Measurements from ENCODE around the gene MAP10.

MAP10 gene

GRCh38 chr1:232797856-232798510 is 7.2 kb upstream of the MAP10 start:
- CTCF ChIA-PET = interaction anchor here (0.5 to 1.2 kb wide), 2 partner anchors 161 to 442 kb away, joined by 3 to 4 read pairs; no protein-coding TSS in a partner anchor
- POLR2A ChIA-PET = no interaction called here
- no peak for TF ChIP-seq SETDB1 (IDR thresholded peaks at IDR 0.05; ENCODE audit: insufficient read length, low read length)
- no peak for TF ChIP-seq ZNF510 (tag by site-specific recombination; IDR thresholded peaks at IDR 0.05; ENCODE audit: insufficient replicate concordance)
- no peak for TF ChIP-seq ZNF280D (tag by site-specific recombination; IDR thresholded peaks at IDR 0.05)
- no peak for TF ChIP-seq ZNF184 (tag by site-specific recombination; IDR thresholded peaks at IDR 0.05)
- TF ChIP-seq MEIS1 (CRISPR knock-in tag; IDR thresholded peaks at IDR 0.05; ENCODE audit: borderline replicate concordance) = no peak
- no peak for TF ChIP-seq ZFP69B (tag by site-specific recombination; IDR thresholded peaks at IDR 0.05)
- no peak for TF ChIP-seq ZNF626 (tag by site-specific recombination; IDR thresholded peaks at IDR 0.05)
- no peak for TF ChIP-seq PRDM10 (tag by site-specific recombination; IDR thresholded peaks at IDR 0.05)
- TF ChIP-seq ZIC2 (tag by site-specific recombination; IDR thresholded peaks at IDR 0.05) = no peak
- TF ChIP-seq MYNN (tag by site-specific recombination; IDR thresholded peaks at IDR 0.05; ENCODE audit: borderline replicate concordance) = no peak
- no peak for TF ChIP-seq ZNF280C (tag by site-specific recombination; IDR thresholded peaks at IDR 0.05)
- TF ChIP-seq ZSCAN23 (tag by site-specific recombination; IDR thresholded peaks at IDR 0.05) = no peak
- TF ChIP-seq ZNF416 (tag by site-specific recombination; IDR thresholded peaks at IDR 0.05) = no peak
- no peak for TF ChIP-seq ZNF398 (tag by site-specific recombination; IDR thresholded peaks at IDR 0.05)
- no peak for TF ChIP-seq ZNF37A (tag by site-specific recombination; IDR thresholded peaks at IDR 0.05)
- TF ChIP-seq KLF7 (tag by site-specific recombination; IDR thresholded peaks at IDR 0.05; ENCODE audit: borderline replicate concordance) = no peak
- no peak for TF ChIP-seq ZNF513 (tag by site-specific recombination; IDR thresholded peaks at IDR 0.05)
- no peak for TF ChIP-seq ZSCAN30 (tag by site-specific recombination; IDR thresholded peaks at IDR 0.05)
- TF ChIP-seq ZNF146 (tag by site-specific recombination; IDR thresholded peaks at IDR 0.05) = no peak
- TF ChIP-seq ZNF169 (tag by site-specific recombination; IDR thresholded peaks at IDR 0.05) = no peak
- no peak overlapping the region for H3K4me3 ChIP-seq (ENCODE audit: low read depth, low read length)
- no peaks in the 10 kb centered on the region for H3K36me3 ChIP-seq (ENCODE audit: control insufficient read depth in 2 of 2, insufficient read depth in 1 of 2, low read length in 2 of 2)
- no peak overlapping the region for H3K27ac ChIP-seq (ENCODE audit: extremely low read depth, low read depth, low read length)
- H3K9me3 ChIP-seq (ENCODE audit: control insufficient read depth, insufficient read depth, low read depth, low read length) = no peaks in the 10 kb centered on the region
- peaks cover 18% of the 10 kb centered on the region for H3K4me1 ChIP-seq (ENCODE audit: control insufficient read depth, insufficient read depth, low read length)
